ENCODE data around the gene PLXNA2. TPM values are rescaled to one million over a fixed set of nuclear protein-coding genes. Genes with fewer than 3 reads are reported as not detected.

The PLXNA2 gene
- total and polyA plus RNA-seq, 2 of the 13 experiments (the other 11 are each of a cell fraction or from before 2014, with no cell fraction given): 1.1 to 2.1 TPM

GRCh38 chr1:208276757-208277435 lies 32.7 kb upstream of the PLXNA2 start (continued):
- no peak for TF ChIP-seq ZNF280D (CRISPR knock-in tag; IDR thresholded peaks at IDR 0.05)

- DNase-seq (ENCODE audit: low spot score) (no peak), FAIRE-seq (no peak), ATAC-seq (no peak)
- no TSS peak for BruUV-seq (replicated peaks)
- no peak overlapping the region for H3K4me3 ChIP-seq (replicated peaks in 1 of 3; ENCODE audit: insufficient read depth in 1 of 3, low read depth in 2 of 3, low read length in 3 of 3)
- H3K9me3 ChIP-seq (ENCODE audit: low read length): no peaks in the 10 kb centered on the region
- no peak overlapping the region for H3K4me2 ChIP-seq (ENCODE audit: low read depth, low read length)
- TF ChIP-seq HES4 (CRISPR knock-in tag; IDR thresholded peaks at IDR 0.05; ENCODE audit: borderline replicate concordance): no peak
- TF ChIP-seq TBL1XR1 (IDR thresholded peaks at IDR 0.05; ENCODE audit: borderline replicate concordance, low read length, partially characterized antibody): no peak
- no peak for TF ChIP-seq UBTF (CRISPR knock-in tag; IDR thresholded peaks at IDR 0.05)
- no peak for TF ChIP-seq ZBTB21 (CRISPR knock-in tag; IDR thresholded peaks at IDR 0.05)
- TF ChIP-seq TRIM22 (IDR thresholded peaks at IDR 0.05): no peak
- TF ChIP-seq SOX6 (IDR thresholded peaks at IDR 0.05): no peak
- no peak for TF ChIP-seq SOX6 (CRISPR knock-in tag; IDR thresholded peaks at IDR 0.05)
- TF ChIP-seq SP4 (CRISPR knock-in tag; IDR thresholded peaks at IDR 0.05): no peak
- TF ChIP-seq TFDP1 (CRISPR knock-in tag; IDR thresholded peaks at IDR 0.05; ENCODE audit: borderline replicate concordance): no peak
- no peak for TF ChIP-seq ATAD3A (CRISPR knock-in tag; IDR thresholded peaks at IDR 0.05)
- TF ChIP-seq POLR2AphosphoS5 (IDR thresholded peaks at IDR 0.05; ENCODE audit: low read depth, low read length): no peak
- no peak for TF ChIP-seq IKZF1 (IDR thresholded peaks at IDR 0.05)
- no peak for TF ChIP-seq MTA1 (CRISPR knock-in tag; IDR thresholded peaks at IDR 0.05; ENCODE audit: borderline replicate concordance)
- TF ChIP-seq CHD4 (IDR thresholded peaks at IDR 0.05; ENCODE audit: borderline replicate concordance, low read length): no peak
- no peak overlapping the region for H2AFZ ChIP-seq (ENCODE audit: low read length)
- no peak overlapping the region for H3K9ac ChIP-seq (ENCODE audit: insufficient read depth, low read depth, low read length)
- WGBS (ENCODE audit: low lambda C conversion rate): 5% methylated on average over 2 of the region's 2 CpGs
- intact Hi-C loops (cut with micrococcal nuclease; ENCODE audit: unreplicated experiment): no loop called here
- in situ Hi-C loops (cut with HindIII; ENCODE audit: extremely low pct_ligation_motif_present, low pct_unique_long_range_greater_than_20kb): no loop called here
- H3K4me1 ChIP-seq (ENCODE audit: insufficient read depth, low read length): no peaks in the 10 kb centered on the region
- no peaks in the 10 kb centered on the region for H3K36me3 ChIP-seq (replicated peaks in 1 of 2; ENCODE audit: control insufficient read depth in 1 of 2, insufficient read depth in 2 of 2, low read length in 2 of 2)
- ChIA-PET POLR2A (no interaction called here), CTCF (ENCODE audit: low intra/inter-chr PET ratio, low total read pairs) (no interaction called here)
- H4K20me1 ChIP-seq (ENCODE audit: insufficient read depth, low read length): no peaks in the 10 kb centered on the region
- no peaks in the 10 kb centered on the region for H3K79me2 ChIP-seq (ENCODE audit: insufficient read depth, low read length)
- peaks cover 2 to 33% of the 10 kb centered on the region in 2 experiments; a peak in 3 of 5 replicates for H3K27me3 ChIP-seq (ENCODE audit: control insufficient read depth in 1 of 2, insufficient read depth in 2 of 2, low read length in 2 of 2)
- H3K27ac ChIP-seq (ENCODE audit: extremely low read length, insufficient read depth, low read length): no peak overlapping the region
Observed at GRCh38 chr1:208275083-208275482, 30.9 kb upstream of the PLXNA2 start.

Data from HepG2 (cell line).